Measurements from ENCODE around the gene TMEM219.

The TMEM219 gene

DNA sequence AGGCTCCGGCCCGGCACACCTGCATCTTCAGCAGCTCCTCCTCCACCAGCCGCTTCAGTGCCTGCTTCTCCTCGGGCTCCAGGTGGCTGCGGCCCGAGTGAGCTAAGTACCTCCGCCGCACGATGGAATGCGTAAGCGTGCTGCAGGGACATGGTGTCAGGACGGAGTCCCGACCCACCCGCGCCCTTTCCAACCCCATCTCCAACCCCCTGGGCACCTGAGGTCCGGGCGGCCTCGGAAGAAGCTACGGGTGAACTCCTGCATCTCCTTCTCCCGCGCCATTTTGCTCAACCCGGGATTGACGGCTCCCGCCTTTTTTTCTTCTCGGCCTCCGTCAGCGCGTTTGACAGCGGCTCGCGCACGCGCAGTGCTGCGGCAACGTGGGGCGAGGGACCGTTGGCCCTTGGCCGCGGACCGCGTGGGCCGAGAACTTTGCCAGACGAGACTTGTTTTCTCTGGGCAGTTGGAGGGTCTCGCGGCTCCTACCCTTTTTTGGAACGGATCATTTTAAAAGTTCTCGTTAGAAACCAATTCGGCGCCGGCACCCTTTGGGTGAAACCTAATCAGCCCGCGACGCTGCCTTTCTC, 33.5 kb downstream of the TMEM219 start, which contains the start of gene HIRIP3:
HIRIP3 (minus strand) TSS at position 294 of the 587 bp plus-strand sequence; CDS start at position 282, 12 bp downstream.
- DNase-seq (ENCODE audit: low read depth), result peak; percentile 80

DNA sequence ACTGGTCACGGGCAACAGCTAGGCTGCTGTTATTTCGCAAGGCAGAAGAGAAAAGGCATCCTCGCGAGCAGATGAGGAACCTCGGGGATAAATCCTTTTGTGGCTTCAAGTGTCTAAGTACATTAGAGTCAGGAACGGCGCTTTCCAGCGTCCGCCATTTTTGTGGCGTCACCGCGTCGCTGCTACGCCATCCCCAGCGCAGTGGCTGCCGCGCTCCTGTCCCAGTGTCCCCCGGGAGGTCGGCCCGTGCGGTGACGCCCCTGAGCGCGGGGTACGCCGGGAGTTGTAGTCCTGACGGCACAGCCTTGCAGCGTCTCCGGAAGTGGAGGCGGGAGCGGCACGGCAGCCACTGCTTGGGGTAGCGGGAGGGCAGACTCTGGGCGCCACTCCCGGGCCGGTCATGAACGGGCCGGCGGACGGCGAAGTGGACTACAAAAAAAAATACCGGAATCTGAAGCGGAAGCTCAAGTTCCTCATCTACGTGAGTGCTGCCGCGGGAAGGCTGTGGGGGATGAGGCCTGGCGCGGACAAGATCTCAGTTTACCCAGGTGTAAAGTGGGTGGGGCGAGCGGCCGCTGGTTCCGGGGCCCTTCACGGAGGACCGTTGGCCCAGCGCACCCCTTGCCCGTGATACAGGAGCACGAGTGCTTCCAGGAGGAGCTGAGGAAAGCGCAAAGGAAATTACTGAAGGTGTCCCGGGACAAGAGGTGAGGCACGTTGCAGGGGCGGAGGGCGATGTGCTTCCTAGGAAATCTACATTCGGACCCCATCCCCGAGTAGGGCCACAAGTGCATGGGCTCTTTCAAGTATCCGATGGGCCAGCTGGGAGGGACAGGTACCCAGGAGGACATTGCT, 34.3 kb downstream of the TMEM219 start, which contains the start of gene INO80E:
INO80E (plus strand) TSS at position 331 of the 855 bp plus-strand sequence; CDS start at position 401, 70 bp downstream.
- peak; percentile 99 for DNase-seq (ENCODE audit: low read depth)

DNA sequence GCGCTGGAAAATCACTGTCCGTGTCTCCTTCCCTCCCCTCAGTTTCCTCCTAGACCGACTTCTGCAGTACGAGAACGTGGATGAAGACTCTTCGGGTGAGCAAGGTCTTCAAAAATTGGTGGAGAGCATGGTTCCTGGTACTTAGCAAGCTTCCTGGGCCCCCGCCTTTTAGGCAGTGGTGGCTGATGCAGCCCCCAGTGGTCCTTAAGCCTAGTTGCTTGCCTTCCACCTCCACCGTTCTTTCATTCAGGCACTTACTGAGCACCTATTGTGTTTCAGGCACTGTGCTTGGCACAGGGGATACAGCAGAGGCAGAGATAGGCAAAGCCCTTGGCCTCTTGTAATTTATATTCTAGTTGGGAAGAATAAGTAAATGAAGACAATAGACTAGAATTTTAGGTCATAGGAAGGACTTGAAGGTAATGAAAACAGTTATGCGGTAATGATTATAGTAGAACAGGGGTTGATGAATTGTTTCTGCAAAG, 34.9 kb downstream of the TMEM219 start:
- no peak for DNase-seq (ENCODE audit: low read depth)

DNA sequence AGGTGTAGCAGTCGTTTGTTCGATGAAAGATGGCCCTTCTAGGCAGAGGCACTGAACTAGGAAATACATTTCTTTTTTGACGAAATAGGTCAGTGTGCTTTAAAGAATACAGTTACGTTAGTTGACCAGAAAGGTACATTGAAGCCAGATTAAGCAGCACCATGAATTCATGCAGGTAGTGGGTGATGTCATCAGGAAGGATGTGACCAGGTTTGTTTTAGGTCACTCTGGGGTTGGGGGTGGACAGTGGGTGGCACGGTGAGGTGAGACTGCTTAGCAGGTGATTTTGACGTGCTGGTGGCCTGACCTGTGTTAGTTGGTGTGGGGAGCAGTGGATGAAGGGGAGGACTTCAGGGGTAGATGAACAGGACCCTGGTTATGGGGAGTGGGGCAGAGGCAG, 37.7 kb downstream of the TMEM219 start:
- DNase-seq (ENCODE audit: low read depth), result no peak

DNA sequence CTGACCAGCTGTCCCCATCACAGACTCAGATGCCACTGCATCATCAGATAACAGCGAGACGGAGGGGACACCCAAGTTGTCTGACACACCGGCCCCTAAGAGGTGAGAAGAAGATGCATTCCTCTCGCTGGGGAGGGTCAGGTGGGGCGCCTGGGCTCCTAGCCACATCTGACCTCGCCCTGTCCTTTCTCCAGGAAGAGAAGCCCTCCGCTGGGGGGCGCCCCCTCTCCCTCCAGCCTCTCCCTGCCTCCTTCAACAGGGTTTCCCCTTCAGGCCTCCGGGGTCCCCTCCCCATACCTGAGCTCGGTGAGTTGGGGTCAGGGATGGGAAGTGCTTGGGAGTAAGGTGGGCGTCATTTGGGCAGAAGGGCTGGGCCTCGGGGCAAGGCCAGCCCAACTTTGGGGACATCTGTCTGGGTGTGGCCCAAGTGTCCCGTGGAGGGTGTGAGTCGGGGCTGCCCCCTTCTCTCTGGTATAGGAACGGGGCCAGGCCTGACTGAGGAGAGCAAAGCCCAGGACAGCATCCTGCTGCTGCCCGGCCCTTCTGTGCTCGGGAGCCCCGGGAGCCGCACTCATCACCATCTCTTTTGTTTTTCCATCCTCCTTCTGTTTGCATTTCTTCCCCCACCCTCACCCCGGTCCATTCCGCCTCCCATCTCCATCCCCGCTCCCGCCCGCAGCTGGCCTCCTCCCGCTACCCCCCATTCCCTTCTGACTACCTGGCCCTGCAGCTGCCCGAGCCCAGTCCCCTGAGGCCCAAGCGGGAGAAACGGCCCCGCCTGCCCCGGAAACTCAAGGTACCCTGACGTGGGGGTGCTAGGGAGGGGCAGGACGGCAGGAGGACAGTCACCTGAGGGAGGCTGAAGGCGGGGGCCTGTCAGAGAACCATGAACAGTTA, 39.1 kb downstream of the TMEM219 start:
- DNase-seq (ENCODE audit: low read depth), result no peak

DNA sequence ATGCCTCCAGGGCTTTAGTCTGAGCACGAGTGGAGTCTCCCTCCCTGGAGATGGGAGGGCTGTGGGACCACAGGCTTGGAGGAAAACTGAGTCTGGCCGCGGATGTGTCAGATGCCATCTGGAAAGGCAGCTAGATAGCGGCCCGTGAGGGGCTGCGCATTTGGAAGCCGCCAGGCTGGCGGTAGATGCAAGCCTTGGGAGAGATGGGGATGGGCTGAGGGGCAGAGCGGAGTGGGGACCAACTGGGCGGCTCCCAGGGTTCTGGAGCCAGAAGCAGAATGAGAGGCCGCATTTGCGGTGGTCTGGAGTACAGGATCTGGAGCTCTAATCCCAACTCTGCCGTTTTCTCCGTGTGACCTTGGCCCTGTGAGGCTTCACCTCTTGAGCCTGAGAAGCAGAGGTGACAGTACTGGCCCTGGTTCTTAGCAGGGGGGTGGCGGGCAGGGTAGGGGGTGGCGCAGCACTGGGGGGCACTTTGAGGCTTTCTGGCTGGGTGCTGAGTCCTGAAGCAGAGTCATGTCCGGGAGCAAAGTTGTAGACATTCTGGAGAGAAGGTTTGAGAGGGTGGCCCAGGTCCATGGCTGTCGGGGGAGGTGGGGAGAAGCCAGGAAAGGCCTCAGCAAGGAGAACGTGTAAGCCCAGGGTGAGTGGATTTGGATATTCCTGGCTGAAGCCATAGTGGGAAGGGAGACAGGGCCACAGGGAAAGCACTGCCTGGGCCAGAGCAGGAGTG, 40.9 kb downstream of the TMEM219 start:
- no peak for DNase-seq (ENCODE audit: low read depth)

DNA sequence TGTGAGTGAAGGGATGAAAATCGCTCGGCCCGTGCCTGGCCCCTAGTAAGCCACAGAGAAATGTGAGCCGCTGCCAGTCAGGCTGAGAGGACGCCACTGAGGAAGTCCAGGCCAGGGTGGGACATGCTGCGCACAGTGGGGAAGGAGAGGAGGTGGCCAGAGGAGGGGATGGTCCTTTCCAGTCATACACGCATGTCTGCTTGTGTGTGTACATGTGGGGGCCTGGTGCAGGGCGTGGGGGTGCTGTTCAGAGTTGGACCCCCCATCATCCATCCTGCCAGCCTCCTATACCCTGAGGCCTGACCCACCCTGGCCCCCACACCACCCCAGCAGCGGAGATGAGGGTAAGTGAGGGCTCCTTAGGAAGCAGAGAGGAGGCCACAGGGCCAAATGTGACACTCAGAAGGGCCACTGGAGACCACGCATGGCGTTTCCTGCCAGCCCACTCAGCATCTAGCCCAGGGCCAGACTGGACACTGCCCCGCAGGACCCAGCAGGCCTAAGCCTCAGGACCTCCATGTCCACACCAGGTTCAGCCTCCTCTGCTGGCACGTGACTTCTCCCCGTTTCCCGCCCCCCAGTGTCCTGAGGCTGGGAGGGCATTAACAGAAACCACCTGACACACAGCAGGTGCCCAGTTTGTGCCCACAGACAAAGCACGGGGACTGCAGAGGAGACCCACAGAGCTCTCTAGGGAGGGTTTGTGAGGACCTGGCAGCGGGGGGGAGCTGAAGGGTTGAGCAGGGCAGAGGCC, 42.0 kb downstream of the TMEM219 start:
- DNase-seq (ENCODE audit: low read depth), result no peak

DNA sequence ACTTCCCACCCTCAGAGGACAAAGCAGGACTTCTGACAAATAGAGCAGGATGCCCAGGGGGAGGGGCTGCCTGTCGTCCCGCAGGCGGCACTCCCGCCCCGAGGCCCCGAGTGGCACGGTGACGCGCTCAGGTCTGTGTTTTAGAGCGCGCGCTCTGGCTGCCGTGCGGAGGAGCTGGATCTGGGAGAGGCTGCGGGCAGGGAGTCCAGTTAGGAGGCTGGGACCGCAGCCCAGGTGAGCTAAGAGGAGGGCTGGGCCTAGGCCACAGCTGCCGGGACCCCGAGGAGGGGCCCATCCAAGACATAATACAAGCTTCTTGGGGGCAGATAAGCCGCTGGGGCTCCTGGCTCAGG, 42.5 kb downstream of the TMEM219 start:
- DNase-seq (ENCODE audit: low read depth), result no peak

DNA sequence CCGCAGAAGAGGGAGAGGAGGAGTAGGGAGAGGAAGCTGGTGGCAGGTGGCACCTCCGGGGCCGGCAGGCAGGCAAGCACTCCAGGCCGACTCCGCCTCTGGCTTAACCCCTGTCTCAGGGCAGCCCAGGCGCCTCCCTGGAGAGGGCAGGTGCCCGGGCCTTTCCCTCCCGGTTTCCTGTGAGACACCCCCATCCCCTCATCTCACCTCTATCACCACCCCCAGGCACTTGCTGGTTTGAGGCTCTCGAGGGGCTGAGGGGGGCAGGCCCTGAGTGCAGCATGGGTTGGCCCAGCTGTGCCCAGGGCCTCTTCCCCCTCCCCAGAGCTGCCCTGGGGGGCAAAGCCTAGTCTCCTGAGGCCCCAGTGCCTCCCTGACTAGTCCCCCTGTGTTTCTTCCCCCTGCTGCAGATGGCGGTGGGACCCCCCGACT, 42.9 kb downstream of the TMEM219 start:
- DNase-seq (ENCODE audit: low read depth), result no peak

DNA sequence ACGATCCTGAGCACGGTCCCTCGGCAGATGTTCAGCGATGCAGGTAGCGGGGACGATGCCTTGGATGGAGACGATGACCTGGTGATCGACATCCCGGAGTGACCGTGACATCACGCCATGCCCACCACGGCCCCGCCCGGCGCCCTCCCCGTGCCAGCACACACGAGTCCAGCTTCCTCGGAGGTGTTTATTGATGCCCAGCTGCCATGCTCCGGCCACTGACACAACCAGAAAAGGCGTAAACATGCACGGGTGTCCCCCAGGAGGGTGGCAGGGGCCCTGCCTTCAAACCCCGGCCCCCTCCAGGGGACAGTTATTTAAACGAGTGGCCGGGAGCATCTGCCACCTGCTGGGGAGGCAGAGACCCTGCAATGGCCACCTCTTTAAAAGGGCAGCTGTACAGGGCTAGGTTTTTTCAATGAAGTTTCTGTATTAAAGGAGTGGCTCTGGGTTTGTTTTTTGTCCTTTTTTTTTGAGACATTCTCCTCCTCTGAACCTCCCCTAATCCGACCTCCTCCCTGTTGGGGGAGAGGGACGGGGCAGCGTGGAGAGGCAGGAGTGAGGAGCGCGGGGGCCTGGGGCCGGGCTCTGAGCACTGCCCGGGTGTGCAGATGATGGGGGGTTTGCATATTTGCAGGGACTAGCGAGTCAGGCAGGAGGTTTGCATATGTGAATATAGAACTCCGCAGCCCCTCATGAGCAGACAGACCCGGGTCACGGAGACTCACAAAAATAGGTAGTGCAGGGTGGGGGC, 43.6 kb downstream of the TMEM219 start:
- no peak for DNase-seq (ENCODE audit: low read depth)

DNA sequence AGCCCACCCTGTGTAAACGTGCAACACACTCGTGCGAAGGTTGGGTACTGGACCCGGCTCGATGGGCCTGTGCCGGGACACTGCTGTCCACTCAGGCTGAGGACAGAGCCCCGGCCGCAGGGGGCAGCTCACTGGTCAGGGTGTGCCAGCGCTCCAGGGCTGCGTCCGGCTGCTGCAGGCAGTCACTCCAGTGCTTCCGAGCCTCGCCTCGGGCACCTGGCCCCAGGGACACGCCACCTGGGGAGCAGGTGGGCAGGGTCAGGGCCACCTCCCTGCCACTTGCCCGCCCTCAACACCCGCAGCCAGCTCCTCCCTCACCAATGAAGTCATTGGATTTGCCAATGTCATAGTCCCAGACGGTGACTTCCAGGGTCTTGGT, 44.2 kb downstream of the TMEM219 start:
- no peak for DNase-seq (ENCODE audit: low read depth)

DNA sequence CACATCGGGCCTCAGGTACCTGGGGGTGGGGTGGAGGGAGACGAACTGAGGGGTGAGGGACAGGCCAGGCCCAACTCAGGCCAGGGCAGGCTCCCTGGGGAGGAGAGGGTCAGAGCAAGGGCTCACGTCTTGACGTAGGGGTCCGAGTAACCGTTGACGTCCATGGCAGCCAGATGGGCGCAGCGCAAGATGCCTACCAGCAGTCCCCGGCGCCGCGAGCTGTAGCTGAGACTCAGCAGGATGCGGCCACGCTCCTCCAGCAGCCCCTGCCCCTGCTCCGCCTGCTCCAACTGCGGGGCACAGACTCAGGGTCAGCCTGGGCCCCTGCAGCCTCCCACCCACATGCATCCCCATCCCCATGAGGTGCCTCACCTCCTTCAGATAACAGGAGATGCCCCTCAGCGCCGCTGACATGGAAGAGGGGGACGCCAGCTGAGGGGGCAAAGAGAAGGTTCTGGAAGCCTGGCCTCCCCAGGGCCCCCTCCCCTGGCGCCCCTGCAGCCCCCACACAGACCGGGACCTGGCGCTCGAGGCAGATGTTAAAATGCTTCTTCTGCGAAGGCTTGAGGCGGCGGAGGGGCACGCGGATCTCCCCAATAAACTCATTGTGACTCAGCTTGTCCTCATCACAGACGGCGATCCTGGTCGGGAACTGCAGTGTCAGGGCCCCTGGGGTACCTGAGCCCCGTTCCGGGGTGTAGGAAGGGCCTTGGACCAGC, 44.9 kb downstream of the TMEM219 start:
- DNase-seq (ENCODE audit: low read depth), result no peak

DNA sequence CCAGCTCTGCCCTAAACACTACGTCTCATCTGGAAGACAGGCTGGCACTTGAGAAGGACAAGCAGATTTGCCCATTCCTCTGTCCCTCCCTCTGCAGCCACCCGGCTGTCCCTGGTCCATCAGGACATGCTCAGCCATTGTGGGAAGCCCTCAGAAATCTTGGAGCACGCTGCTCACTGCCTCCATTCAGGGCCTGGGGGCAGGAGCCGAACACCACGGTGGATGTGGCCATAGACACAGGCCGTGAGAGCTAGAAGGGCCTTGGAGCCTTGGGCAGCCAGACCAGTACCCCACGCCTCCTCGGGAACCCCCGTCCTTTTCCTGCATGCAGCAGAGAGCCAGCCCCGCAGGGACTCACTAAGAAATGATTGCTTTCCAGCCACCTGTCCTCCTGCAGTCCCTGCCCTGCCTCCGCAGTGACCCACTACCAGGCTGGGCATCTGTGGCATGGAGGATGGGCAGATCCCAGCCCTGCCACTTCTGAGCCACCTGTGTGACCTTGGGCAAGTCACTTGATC, 45.6 kb downstream of the TMEM219 start:
- DNase-seq (ENCODE audit: low read depth), result no peak

DNA sequence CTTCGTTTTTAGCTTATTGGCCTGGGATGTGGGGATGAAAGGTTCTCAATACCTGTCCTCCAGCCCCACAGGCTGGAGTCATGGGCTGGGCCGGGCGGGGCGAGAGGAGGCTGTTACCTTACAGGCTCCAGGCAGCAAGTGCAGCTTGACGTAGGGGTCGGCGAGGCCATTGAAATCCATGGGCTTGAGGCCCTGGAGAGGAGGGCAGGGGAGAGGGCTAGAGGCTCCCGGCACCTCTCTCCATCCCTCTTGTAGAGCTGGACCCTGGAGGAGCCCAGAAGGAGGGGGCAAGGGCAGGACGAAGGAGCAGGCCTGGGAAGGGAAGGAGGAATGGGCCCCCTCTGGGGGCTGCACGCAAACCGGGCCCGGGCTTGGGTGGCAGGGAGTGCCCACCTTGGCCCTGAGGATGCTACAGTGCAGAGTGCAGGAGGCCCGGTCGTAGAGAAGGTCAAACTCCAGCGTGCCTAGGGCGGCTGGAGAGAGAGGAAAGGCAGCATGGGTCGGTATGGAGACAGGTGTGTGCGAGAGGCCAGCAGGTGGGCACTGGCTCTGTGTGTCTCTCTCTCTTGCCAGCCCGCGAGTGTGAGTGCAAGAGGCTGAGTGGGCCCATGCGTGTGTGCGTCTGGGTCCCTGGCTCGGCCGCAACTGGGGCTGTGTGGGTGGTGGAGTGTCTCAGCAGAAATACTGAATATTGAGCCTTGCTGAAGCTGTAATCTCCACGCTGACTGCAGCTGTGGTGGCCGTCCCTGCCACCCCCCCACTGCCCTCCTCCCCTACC, 47.4 kb downstream of the TMEM219 start:
- no peak for DNase-seq (ENCODE audit: low read depth)

DNA sequence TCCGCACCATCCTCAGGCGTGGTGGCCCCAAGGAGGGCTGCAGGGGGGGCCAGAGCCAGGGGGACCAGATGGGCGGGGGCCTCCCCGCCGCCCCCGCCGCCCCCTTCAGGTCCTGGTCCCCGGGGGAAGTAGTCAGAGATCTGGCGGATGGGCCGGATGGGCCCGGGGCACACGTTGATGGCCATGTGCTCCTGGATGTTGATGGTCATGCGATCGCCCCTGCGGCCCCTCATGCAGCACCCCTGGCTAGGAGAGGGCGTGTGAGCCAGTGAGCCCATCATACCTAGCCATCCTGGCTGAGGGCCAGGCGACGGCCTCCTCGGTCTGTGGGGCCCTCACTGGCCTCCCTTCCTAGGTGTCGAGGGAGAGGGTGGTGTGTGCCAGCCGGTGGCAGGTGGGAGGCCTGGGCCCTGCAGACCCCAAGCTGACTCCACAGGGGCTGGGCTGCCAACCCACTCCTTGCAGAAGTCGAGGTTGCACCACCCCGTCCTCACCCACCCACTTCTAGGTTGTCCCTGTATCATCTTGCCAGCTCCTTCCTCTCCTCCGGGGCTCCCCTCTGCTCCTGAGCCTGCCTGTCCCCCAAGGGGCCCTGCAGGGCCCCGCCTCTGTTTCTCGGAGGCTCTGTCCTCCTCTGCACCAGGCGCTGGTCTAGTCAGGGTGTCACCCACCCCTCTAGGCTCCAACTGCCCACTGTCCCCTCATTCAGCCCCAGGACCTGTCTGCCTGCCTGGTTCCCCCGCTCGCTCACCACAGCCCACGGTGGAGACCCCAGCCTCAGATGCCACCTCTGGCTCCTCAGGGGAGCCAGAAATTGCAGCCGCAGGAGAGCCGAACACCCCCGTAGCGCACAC, 48.3 kb downstream of the TMEM219 start:
- no peak for DNase-seq (ENCODE audit: low read depth)

DNA sequence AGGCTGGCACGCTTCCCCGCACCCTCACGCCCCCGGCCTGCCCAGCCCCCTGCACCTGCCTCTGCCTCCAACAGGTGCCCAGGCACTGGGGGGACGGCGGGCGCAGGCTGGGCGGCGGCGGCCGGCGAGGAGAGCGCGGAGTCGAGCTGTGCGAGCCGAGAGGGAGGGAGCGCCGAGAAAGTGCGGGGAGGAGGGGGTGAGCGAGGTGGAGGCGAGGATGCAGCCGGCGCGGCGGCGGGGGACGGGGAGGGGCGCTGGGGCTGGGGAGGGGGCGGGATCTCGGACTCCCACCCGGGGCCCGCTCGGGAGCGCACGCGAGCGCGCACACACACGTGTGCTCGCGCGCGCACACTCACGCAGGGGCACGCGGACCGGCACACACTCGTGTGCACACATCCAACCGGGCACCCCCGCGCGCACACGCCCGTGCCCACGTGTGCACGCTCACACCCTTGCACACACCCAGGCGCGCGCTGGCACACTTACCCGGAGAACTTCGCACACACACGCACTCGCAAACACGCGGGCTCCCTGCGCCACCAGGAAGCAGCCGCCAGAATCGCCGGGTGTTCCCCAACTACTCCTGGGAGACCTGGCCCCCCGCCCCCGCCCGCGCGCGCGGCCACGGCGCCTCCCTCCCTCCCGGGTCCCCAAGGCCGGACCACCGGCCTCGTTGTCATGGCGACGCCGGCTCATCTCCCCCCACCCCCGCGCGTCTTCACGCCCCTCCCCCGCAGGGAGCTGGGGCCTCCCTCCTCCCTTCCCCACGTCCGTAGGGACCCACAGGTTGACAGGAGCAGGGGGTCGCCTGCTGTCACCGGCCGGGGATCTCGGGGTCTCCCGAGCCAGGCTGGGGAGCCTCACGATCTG, 49.2 kb downstream of the TMEM219 start, which contains the start of gene DOC2A:
DOC2A (minus strand) TSS at position 184 of the 870 bp plus-strand sequence. CDS start 805 bp downstream, outside the sequence.
- DNase-seq (ENCODE audit: low read depth), result no peak
